HG03575 (cell line): Measurements from ENCODE around the gene STAU1.
"Not testable (repeated sequence)": the region's sequence is repeated elsewhere in the genome, so short reads cannot be mapped to it uniquely, and the experiment has no call there.

Source experiments
- ATAC-seq: cut with Tn5 transposase; IDR thresholded peaks from one replicate; pipeline ENCODE4 v1.9.1; 2021; ENCODE audit not compliant: unreplicated experiment, insufficient number of reproducible peaks, low FRiP score; ENCODE audit errors: extremely low read depth

STAU1 gene

GRCh38 chr20:49136817-49137571 lies 51.1 kb downstream of the STAU1 start:
- no peak for ATAC-seq

GRCh38 chr20:49134797-49135196 lies 53.3 kb downstream of the STAU1 start:
- not testable (repeated sequence) for ATAC-seq

GRCh38 chr20:49133571-49133970 lies 54.6 kb downstream of the STAU1 start:
- ATAC-seq, result no peak

GRCh38 chr20:49132995-49133478 lies 55.1 kb downstream of the STAU1 start:
- ATAC-seq, result no peak

GRCh38 chr20:49123982-49124381 lies 64.2 kb downstream of the STAU1 start:
- no peak for ATAC-seq

GRCh38 chr20:49122920-49123319 lies 65.2 kb downstream of the STAU1 start:
- ATAC-seq, result no peak

- ATAC-seq, result no peak
These were observed 68.1 kb downstream of the STAU1 start for GRCh38 chr20:49119988-49120387.

- ATAC-seq, result no peak
These were observed 69.8 kb downstream of the STAU1 start for GRCh38 chr20:49118307-49118706.

GRCh38 chr20:49115564-49115963 lies 72.6 kb downstream of the STAU1 start:
- ATAC-seq, result no peak

GRCh38 chr20:49112596-49113274 lies 75.4 kb downstream of the STAU1 start:
- ATAC-seq, result no peak

GRCh38 chr20:49110767-49111694 lies 77.1 kb downstream of the STAU1 start:
- no peak for ATAC-seq

- no peak for ATAC-seq
These were observed 81.8 kb downstream of the STAU1 start for GRCh38 chr20:49106328-49106727.

GRCh38 chr20:49104979-49105547 lies 83.1 kb downstream of the STAU1 start:
- ATAC-seq, result not testable (repeated sequence)

GRCh38 chr20:49104365-49104648 lies 83.8 kb downstream of the STAU1 start:
- no peak for ATAC-seq

GRCh38 chr20:49103647-49104364 lies 84.3 kb downstream of the STAU1 start:
- ATAC-seq, result no peak

GRCh38 chr20:49103019-49103418 lies 85.1 kb downstream of the STAU1 start:
- no peak for ATAC-seq

- no peak for ATAC-seq
These were observed 87.2 kb downstream of the STAU1 start for GRCh38 chr20:49100972-49101371.

- not testable (repeated sequence) for ATAC-seq
These were observed 87.8 kb downstream of the STAU1 start for GRCh38 chr20:49100292-49100691.

- ATAC-seq, result no peak
These were observed 89.1 kb downstream of the STAU1 start for GRCh38 chr20:49099011-49099410.
